HepG2 (cell line): ENCODE measurements around the gene SIX5. TPM values are rescaled to one million over a fixed set of nuclear protein-coding genes. Genes with fewer than 3 reads are reported as not detected.

Experiments
- AKAP8 ChIP-seq: sonication (generic); formaldehyde crosslinking; IDR thresholded peaks from 2 replicates; pipeline ENCODE4 v1.5.1; 2020; ENCODE audit warnings: mild to moderate bottlenecking, missing genetic modification reagents
- CREB1 ChIP-seq, 2 experiments: fragments of 450-650 bp in 1 of 2; IDR thresholded peaks; 2 replicates each; pipeline ENCODE4 v1.6.1; 2016 to 2017; ENCODE audit warnings: control low read depth in 1 of 2, mild to moderate bottlenecking in 1 of 2, missing compliant biosample characterization in 1 of 2, missing genetic modification characterization in 1 of 2
- DR1 ChIP-seq: sonication (generic); formaldehyde crosslinking; IDR thresholded peaks from 2 replicates; pipeline ENCODE4 v1.8.0; 2021; ENCODE audit warnings: mild to moderate bottlenecking, missing genetic modification reagents, inconsistent platforms
- EED ChIP-seq: sonication (generic); formaldehyde crosslinking; IDR thresholded peaks from 2 replicates; pipeline ENCODE4 v1.5.0; 2020; ENCODE audit warnings: mild to moderate bottlenecking, missing genetic modification reagents
- HHEX ChIP-seq: IDR thresholded peaks from 2 replicates; pipeline ENCODE4 v1.6.1; 2016; ENCODE audit warnings: control low read depth
- MIER3 ChIP-seq: IDR thresholded peaks from 2 replicates; pipeline ENCODE4 v1.6.1; 2016; ENCODE audit warnings: missing compliant biosample characterization, borderline replicate concordance
- NCOA1 ChIP-seq: sonication (generic); formaldehyde crosslinking; IDR thresholded peaks from 2 replicates; pipeline ENCODE4 v1.9.0; 2021; ENCODE audit warnings: missing genetic modification reagents
- NFIB ChIP-seq: sonication (generic); formaldehyde crosslinking; IDR thresholded peaks from 2 replicates; pipeline ENCODE4 v1.9.0; 2021; ENCODE audit warnings: missing genetic modification reagents, mild to moderate bottlenecking, borderline replicate concordance
- PAX8 ChIP-seq: sonication (generic); formaldehyde crosslinking; IDR thresholded peaks from 2 replicates; pipeline ENCODE4 v1.8.0; 2022; ENCODE audit warnings: mild to moderate bottlenecking, missing genetic modification reagents, borderline replicate concordance
- SETDB1 ChIP-seq: sonication (generic); formaldehyde crosslinking; IDR thresholded peaks from 2 replicates; pipeline ENCODE4 v1.5.1; 2020; ENCODE audit warnings: missing genetic modification reagents, mild to moderate bottlenecking, borderline replicate concordance
- SMAD3 ChIP-seq: sonication (generic); formaldehyde crosslinking; IDR thresholded peaks from 2 replicates; pipeline ENCODE4 v1.4.0; 2020; ENCODE audit warnings: missing genetic modification reagents
- TBP ChIP-seq: sonication (generic); formaldehyde crosslinking; IDR thresholded peaks from 2 replicates; pipeline ENCODE4 v1.5.0; 2020; ENCODE audit warnings: missing genetic modification reagents
- ZFP36 ChIP-seq: fragments of 150-350 bp; IDR thresholded peaks from 2 replicates; pipeline ENCODE4 v1.6.1; 2018; ENCODE audit warnings: borderline replicate concordance, low read length, low read depth; ENCODE audit not compliant: partially characterized antibody
- ZFP36L2 ChIP-seq: sonication (generic); formaldehyde crosslinking; IDR thresholded peaks from 2 replicates; pipeline ENCODE4 v1.4.0; 2020; ENCODE audit warnings: missing genetic modification reagents
- ZFP37 ChIP-seq: sonication (generic); formaldehyde crosslinking; IDR thresholded peaks from 2 replicates; pipeline ENCODE4 v1.4.0; 2020; ENCODE audit warnings: missing genetic modification reagents, borderline replicate concordance
- ZNF101 ChIP-seq: sonication (generic); formaldehyde crosslinking; IDR thresholded peaks from 2 replicates; pipeline ENCODE4 v1.4.0; 2020; ENCODE audit warnings: mild to moderate bottlenecking, low read depth, missing genetic modification reagents, borderline replicate concordance
- ZNF207 ChIP-seq: fragments of 450-650 bp; IDR thresholded peaks from 2 replicates; pipeline ENCODE4 v1.6.1; 2016; ENCODE audit warnings: antibody characterized with exemption, borderline replicate concordance
- ZNF251 ChIP-seq: sonication (generic); formaldehyde crosslinking; IDR thresholded peaks from 2 replicates; pipeline ENCODE4 v1.9.0; 2021; ENCODE audit warnings: mild to moderate bottlenecking, missing genetic modification reagents
- ZNF3 ChIP-seq: IDR thresholded peaks from 2 replicates; pipeline ENCODE4 v1.7.0; 2017; ENCODE audit warnings: inconsistent platforms
- ZNF558 ChIP-seq: sonication (generic); formaldehyde crosslinking; IDR thresholded peaks from 2 replicates; pipeline ENCODE4 v1.9.0; 2022; ENCODE audit warnings: mild to moderate bottlenecking, missing genetic modification reagents, borderline replicate concordance
- ZSCAN12 ChIP-seq: sonication (generic); formaldehyde crosslinking; IDR thresholded peaks from 2 replicates; pipeline ENCODE4 v1.9.0; 2021; ENCODE audit warnings: mild to moderate bottlenecking, missing genetic modification reagents
- ZSCAN21 ChIP-seq: sonication (generic); formaldehyde crosslinking; IDR thresholded peaks from 2 replicates; pipeline ENCODE4 v1.8.0; 2022; ENCODE audit warnings: mild to moderate bottlenecking, missing genetic modification reagents, moderate library complexity, borderline replicate concordance
- polyA plus RNA-seq, 8 experiments: library from polyadenylated mRNA; depleted of rRNA in 3 of 8; stranded (reverse) in 7 of 8; unstranded in 1 of 8; fragments of >200 nt; fragmentation: Illumina TruSeq in 4 of 8; extraction: Trizol in 4 of 8; gene quantifications; 2 replicates each; pipeline versions ENCODE4 v1.2.1 to v1.2.3, GENCODE V29; 2011 to 2016; ENCODE audit warnings: low read depth in 4 of 8, missing spikeins in 1 of 8, mixed read lengths in 1 of 8; ENCODE audit not compliant: insufficient read depth in 1 of 8
- total RNA-seq, 5 experiments: library from RNA; depleted of rRNA; stranded (reverse); fragments of >200 nt; fragmentation: Illumina TruSeq; extraction: Trizol; gene quantifications; 2 replicates each; pipeline ENCODE4 v1.2.3, GENCODE V29; 2016; ENCODE audit warnings: low read depth in 1 of 5
- TF ChIP-seq, protein P1 (sequence below): sonication (generic); formaldehyde crosslinking; IDR thresholded peaks from 2 replicates; pipeline ENCODE4 v1.5.0; 2020; ENCODE audit warnings: missing genetic modification reagents, mild to moderate bottlenecking, borderline replicate concordance
- TF ChIP-seq, protein P2 (sequence below): sonication (generic); formaldehyde crosslinking; IDR thresholded peaks from 2 replicates; pipeline ENCODE4 v1.9.0; 2021; ENCODE audit warnings: missing genetic modification reagents, mild to moderate bottlenecking, borderline replicate concordance
- TF ChIP-seq, protein P3 (sequence below): IDR thresholded peaks from 2 replicates; pipeline ENCODE4 v1.6.1; 2016; ENCODE audit warnings: low read depth, control low read depth
- TF ChIP-seq, protein P4 (sequence below): sonication (generic); formaldehyde crosslinking; IDR thresholded peaks from 2 replicates; pipeline ENCODE4 v1.8.1; 2023; ENCODE audit warnings: mild to moderate bottlenecking, missing genetic modification reagents, borderline replicate concordance

SIX5 gene
- total and polyA plus RNA-seq, 2 of the 13 experiments (the other 11 are each of a cell fraction or from before 2014, with no cell fraction given), result 7.7 to 10.5 TPM

DNA sequence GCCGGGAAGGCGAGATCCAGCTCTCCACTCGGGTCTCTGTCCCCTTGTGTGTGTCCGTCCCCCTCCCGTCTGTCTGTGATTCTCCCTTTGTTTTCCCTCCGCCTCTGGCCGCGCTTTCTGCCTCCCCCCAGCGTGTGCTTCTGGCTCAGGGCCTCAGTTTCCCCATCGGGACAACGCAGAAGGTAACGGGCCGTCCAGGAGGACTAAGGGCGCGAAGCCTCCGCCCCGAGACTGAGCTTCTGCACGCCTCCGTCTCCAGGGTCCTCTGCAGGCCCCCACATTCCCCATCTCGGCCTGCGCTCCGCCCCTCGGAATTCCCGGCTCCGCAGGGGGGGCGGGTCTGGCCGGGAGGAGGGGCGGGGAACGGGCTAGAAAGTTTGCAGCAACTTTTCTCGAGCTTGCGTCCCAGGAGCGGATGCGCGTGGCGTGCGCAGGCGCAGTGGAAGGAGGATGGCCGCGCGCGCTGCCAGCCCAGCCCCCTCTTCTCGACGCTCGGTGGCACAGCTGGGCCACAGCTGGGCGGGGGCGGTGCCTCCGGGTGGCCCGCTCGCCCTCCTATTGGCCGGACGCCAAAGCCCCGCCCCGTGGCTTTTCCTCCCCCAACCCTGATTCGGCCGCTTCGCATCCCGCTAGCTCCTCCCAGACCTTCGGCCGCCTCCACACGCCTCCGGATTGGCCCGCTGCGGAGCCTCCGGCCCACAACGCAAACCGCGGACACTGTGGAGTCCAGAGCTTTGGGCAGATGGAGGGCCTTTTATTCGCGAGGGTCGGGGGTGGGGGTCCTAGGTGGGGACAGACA, at the start of gene SIX5 (continued):
- TF ChIP-seq ZNF101 (CRISPR knock-in tag) (no peak), ZNF207 (no peak), ZFP36 (no peak), MIER3 (CRISPR knock-in tag) (no peak; the same call in 1 of the 2 replicates), ZSCAN12 (CRISPR knock-in tag) (no peak; the same call in 1 of the 2 replicates), CREB1 (IDR thresholded peaks at IDR 0.05) (peak; percentile 59), CREB1 (CRISPR knock-in tag; IDR thresholded peaks at IDR 0.05) (no peak), ZNF251 (CRISPR knock-in tag) (no peak), DR1 (CRISPR knock-in tag) (peak; percentile 68), ZNF3 (CRISPR knock-in tag) (no peak), NCOA1 (CRISPR knock-in tag) (no peak), TBP (no peak), ZFP36L2 (no peak), SETDB1 (CRISPR knock-in tag) (0 out of 2 replicates have a peak, but pooled peaks have one; percentile 63), ZSCAN21 (peak; percentile 55; the same call in 1 of the 2 replicates), HHEX (CRISPR knock-in tag) (no peak), PAX8 (no peak), NFIB (CRISPR knock-in tag) (no peak), AKAP8 (CRISPR knock-in tag) (peak; percentile 91), ZNF558 (peak; percentile 63; the same call in 1 of the 2 replicates), ZFP37 (CRISPR knock-in tag) (peak; percentile 86; the same call in 1 of the 2 replicates), SMAD3 (CRISPR knock-in tag) (0 out of 2 replicates have a peak, but pooled peaks have one; percentile 42), EED (CRISPR knock-in tag) (0 out of 2 replicates have a peak, but pooled peaks have one; percentile 58)
- TF ChIP-seq, protein P1, sequence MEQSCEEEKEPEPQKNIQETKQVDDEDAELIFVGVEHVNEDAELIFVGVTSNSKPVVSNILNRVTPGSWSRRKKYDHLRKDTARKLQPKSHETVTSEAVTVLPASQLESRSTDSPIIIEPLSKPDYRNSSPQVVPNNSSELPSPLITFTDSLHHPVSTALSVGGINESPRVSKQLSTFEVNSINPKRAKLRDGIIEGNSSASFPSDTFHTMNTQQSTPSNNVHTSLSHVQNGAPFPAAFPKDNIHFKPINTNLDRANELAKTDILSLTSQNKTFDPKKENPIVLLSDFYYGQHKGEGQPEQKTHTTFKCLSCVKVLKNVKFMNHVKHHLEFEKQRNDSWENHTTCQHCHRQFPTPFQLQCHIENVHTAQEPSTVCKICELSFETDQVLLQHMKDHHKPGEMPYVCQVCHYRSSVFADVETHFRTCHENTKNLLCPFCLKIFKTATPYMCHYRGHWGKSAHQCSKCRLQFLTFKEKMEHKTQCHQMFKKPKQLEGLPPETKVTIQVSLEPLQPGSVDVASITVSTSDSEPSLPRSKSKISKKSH (CRISPR knock-in tag), result no peak; the same call in 1 of the 2 replicates
- TF ChIP-seq, protein P2, sequence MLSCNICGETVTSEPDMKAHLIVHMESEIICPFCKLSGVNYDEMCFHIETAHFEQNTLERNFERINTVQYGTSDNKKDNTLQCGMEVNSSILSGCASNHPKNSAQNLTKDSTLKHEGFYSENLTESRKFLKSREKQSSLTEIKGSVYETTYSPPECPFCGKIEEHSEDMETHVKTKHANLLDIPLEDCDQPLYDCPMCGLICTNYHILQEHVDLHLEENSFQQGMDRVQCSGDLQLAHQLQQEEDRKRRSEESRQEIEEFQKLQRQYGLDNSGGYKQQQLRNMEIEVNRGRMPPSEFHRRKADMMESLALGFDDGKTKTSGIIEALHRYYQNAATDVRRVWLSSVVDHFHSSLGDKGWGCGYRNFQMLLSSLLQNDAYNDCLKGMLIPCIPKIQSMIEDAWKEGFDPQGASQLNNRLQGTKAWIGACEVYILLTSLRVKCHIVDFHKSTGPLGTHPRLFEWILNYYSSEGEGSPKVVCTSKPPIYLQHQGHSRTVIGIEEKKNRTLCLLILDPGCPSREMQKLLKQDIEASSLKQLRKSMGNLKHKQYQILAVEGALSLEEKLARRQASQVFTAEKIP, result no peak
- TF ChIP-seq, protein P3, sequence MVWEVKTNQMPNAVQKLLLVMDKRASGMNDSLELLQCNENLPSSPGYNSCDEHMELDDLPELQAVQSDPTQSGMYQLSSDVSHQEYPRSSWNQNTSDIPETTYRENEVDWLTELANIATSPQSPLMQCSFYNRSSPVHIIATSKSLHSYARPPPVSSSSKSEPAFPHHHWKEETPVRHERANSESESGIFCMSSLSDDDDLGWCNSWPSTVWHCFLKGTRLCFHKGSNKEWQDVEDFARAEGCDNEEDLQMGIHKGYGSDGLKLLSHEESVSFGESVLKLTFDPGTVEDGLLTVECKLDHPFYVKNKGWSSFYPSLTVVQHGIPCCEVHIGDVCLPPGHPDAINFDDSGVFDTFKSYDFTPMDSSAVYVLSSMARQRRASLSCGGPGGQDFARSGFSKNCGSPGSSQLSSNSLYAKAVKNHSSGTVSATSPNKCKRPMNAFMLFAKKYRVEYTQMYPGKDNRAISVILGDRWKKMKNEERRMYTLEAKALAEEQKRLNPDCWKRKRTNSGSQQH (CRISPR knock-in tag), result peak; percentile 30; the same call in 1 of the 2 replicates
- TF ChIP-seq, protein P4, sequence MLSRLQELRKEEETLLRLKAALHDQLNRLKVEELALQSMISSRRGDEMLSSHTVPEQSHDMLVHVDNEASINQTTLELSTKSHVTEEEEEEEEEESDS (CRISPR knock-in tag), result no peak
